ENCODE data around the gene PCDHB12. TPM values are rescaled to one million over a fixed set of nuclear protein-coding genes. Genes with fewer than 3 reads are reported as not detected.

Gene PCDHB12
- total RNA-seq, 1 donor from 2014 or later: 3.0 TPM

GRCh38 chr5:141250576-141250975 is 42.1 kb downstream of the PCDHB12 start:
- no peak for TF ChIP-seq EZH2phosphoT487 (IDR thresholded peaks at IDR 0.05)
- TF ChIP-seq CTCF (IDR thresholded peaks at IDR 0.05): no peak
- TF ChIP-seq EZH2 (IDR thresholded peaks at IDR 0.05): no peak
- Mint-ChIP-seq H3K27me3 (ENCODE audit: insufficient read depth, low read depth) (peaks cover 2% of the 10 kb centered on the region), H3K36me3 (peaks cover 18% of the 10 kb centered on the region), H3K4me3 (no peak overlapping the region), H3K27ac (no peak overlapping the region), H3K4me1 (peaks cover 10% of the 10 kb centered on the region), H3K9me3 (peaks cover 75% of the 10 kb centered on the region)
- Histone ChIP-seq H3K4me3 (no peak overlapping the region), H3K27ac (no peak overlapping the region), H2AFZ (replicated peaks) (no peak overlapping the region), H3K36me3 (peaks cover 18% of the 10 kb centered on the region), H3K9me3 (ENCODE audit: low read depth) (peaks cover 29% of the 10 kb centered on the region), H3K79me2 (ENCODE audit: low read depth) (no peaks in the 10 kb centered on the region), H3K9ac (no peak overlapping the region), H3F3A (ENCODE audit: low read depth) (no peaks in the 10 kb centered on the region), H3K27me3 (no peaks in the 10 kb centered on the region), H3K4me2 (no peak overlapping the region), H4K20me1 (ENCODE audit: low read depth) (no peaks in the 10 kb centered on the region), H3K4me1 (no peaks in the 10 kb centered on the region)
- DNase-seq (ENCODE audit: low spot score): peak; percentile 21

GRCh38 chr5:141258464-141258863 is 49.9 kb downstream of the PCDHB12 start:
- Histone ChIP-seq H3K27me3 (no peaks in the 10 kb centered on the region), H3K36me3 (no peaks in the 10 kb centered on the region), H3K4me3 (no peak overlapping the region), H2AFZ (replicated peaks) (no peak overlapping the region), H3K4me2 (no peak overlapping the region), H3K4me1 (no peaks in the 10 kb centered on the region), H3K9me3 (ENCODE audit: low read depth) (peaks cover 68% of the 10 kb centered on the region), H4K20me1 (ENCODE audit: low read depth) (no peaks in the 10 kb centered on the region), H3K9ac (no peak overlapping the region), H3K27ac (no peak overlapping the region), H3F3A (ENCODE audit: low read depth) (no peaks in the 10 kb centered on the region), H3K79me2 (ENCODE audit: low read depth) (no peaks in the 10 kb centered on the region)
- Mint-ChIP-seq H3K36me3 (peaks cover 6% of the 10 kb centered on the region), H3K27me3 (ENCODE audit: insufficient read depth, low read depth) (peaks cover 3% of the 10 kb centered on the region), H3K27ac (no peak overlapping the region), H3K4me3 (no peak overlapping the region), H3K4me1 (no peaks in the 10 kb centered on the region), H3K9me3 (peaks cover 83% of the 10 kb centered on the region)
- TF ChIP-seq CTCF (IDR thresholded peaks at IDR 0.05): no peak
- no peak for TF ChIP-seq EZH2 (IDR thresholded peaks at IDR 0.05)
- TF ChIP-seq EZH2phosphoT487 (IDR thresholded peaks at IDR 0.05): no peak
- DNase-seq (ENCODE audit: low spot score): no peak

GRCh38 chr5:141258948-141259347 is 50.4 kb downstream of the PCDHB12 start:
- H3K36me3 ChIP-seq: no peaks in the 10 kb centered on the region
- no peaks in the 10 kb centered on the region for H3K27me3 ChIP-seq
- Mint-ChIP-seq H3K36me3 (peaks cover 6% of the 10 kb centered on the region), H3K4me1 (no peaks in the 10 kb centered on the region), H3K4me3 (no peak overlapping the region), H3K27ac (no peak overlapping the region), H3K27me3 (ENCODE audit: insufficient read depth, low read depth) (peaks cover 3% of the 10 kb centered on the region), H3K9me3 (peaks cover 83% of the 10 kb centered on the region)
- no peak overlapping the region for H3K4me3 ChIP-seq
- no peak for TF ChIP-seq EZH2phosphoT487 (IDR thresholded peaks at IDR 0.05)
- no peaks in the 10 kb centered on the region for H3F3A ChIP-seq (ENCODE audit: low read depth)
- no peak overlapping the region for H3K27ac ChIP-seq
- H3K79me2 ChIP-seq (ENCODE audit: low read depth): no peaks in the 10 kb centered on the region
- H3K4me2 ChIP-seq: no peak overlapping the region
- DNase-seq (ENCODE audit: low spot score): no peak
- no peaks in the 10 kb centered on the region for H4K20me1 ChIP-seq (ENCODE audit: low read depth)
- no peak overlapping the region for H3K9ac ChIP-seq
- H3K4me1 ChIP-seq: no peaks in the 10 kb centered on the region
- no peak overlapping the region for H2AFZ ChIP-seq (replicated peaks)
- H3K9me3 ChIP-seq (ENCODE audit: low read depth): peaks cover 63% of the 10 kb centered on the region

- peak; percentile 11 for DNase-seq (ENCODE audit: low spot score)
- Mint-ChIP-seq H3K27me3 (ENCODE audit: insufficient read depth, low read depth) (peaks cover 3% of the 10 kb centered on the region), H3K4me3 (no peak overlapping the region), H3K27ac (no peak overlapping the region), H3K4me1 (no peaks in the 10 kb centered on the region), H3K9me3 (peaks cover 80% of the 10 kb centered on the region), H3K36me3 (peaks cover 8% of the 10 kb centered on the region)
- Histone ChIP-seq H3K4me1 (no peaks in the 10 kb centered on the region), H3K9me3 (ENCODE audit: low read depth) (peaks cover 56% of the 10 kb centered on the region), H4K20me1 (ENCODE audit: low read depth) (no peaks in the 10 kb centered on the region), H3K4me2 (no peak overlapping the region), H3F3A (ENCODE audit: low read depth) (no peaks in the 10 kb centered on the region), H3K9ac (no peak overlapping the region), H3K79me2 (ENCODE audit: low read depth) (no peaks in the 10 kb centered on the region), H3K4me3 (no peak overlapping the region), H3K27ac (no peak overlapping the region), H2AFZ (replicated peaks) (no peak overlapping the region), H3K36me3 (no peaks in the 10 kb centered on the region), H3K27me3 (no peaks in the 10 kb centered on the region)
- TF ChIP-seq CTCF (IDR thresholded peaks at IDR 0.05): no peak
- TF ChIP-seq EZH2 (IDR thresholded peaks at IDR 0.05): no peak
- no peak for TF ChIP-seq EZH2phosphoT487 (IDR thresholded peaks at IDR 0.05)
Observed at GRCh38 chr5:141260458-141261237, 52.1 kb downstream of the PCDHB12 start.
